GM21825 (cell line): ENCODE data around the gene LEMD2.

Experiments
- ATAC-seq: cut with Tn5 transposase; IDR thresholded peaks from one replicate; pipeline ENCODE4 v1.9.1; 2021; ENCODE audit warnings: mild to moderate bottlenecking, moderate library complexity; ENCODE audit not compliant: unreplicated experiment

The LEMD2 gene

DNA sequence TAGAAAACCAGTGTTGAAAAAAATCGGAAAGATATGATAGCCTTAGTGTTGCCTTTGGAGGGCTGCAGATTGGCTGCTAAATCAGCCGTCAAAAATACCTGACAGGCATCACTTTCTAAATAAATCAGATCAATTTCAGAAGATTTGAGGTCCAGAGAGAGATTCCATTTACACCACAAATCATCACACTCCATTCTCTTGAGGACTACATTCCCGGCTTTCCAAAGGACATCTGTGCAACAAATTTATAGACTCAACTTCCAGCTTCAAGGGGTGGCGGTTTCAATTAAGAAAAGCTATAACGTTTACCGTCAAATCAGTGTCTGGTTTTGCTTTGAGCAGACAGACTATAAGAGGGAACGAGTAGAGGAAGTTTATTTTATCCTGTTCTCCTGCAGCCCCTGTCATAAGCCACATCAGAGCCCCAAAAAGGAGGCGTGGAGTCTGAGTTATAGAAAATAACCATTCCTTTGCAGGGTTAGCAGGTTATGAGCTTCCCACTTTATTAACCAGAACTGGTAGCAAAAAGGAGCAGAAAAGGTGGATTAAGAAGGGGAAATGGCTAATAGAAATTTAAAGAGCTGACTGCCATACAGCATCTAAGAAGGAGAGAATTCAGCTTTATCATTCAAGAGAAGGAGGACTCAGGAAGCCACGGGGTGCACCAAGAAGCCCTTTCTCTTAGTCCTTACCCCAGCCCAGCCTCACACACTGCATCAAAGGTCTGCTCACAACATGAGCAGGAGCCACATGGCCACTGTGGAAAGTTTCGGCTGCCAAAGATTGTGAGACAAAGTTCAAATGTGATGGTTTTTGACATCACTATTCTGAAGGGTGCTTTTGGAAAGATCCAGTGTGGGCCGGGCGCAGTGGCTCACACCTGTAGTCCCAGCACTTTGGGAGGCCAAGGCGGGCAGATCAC lies 64.6 kb downstream of the LEMD2 start:
- ATAC-seq = no peak

DNA sequence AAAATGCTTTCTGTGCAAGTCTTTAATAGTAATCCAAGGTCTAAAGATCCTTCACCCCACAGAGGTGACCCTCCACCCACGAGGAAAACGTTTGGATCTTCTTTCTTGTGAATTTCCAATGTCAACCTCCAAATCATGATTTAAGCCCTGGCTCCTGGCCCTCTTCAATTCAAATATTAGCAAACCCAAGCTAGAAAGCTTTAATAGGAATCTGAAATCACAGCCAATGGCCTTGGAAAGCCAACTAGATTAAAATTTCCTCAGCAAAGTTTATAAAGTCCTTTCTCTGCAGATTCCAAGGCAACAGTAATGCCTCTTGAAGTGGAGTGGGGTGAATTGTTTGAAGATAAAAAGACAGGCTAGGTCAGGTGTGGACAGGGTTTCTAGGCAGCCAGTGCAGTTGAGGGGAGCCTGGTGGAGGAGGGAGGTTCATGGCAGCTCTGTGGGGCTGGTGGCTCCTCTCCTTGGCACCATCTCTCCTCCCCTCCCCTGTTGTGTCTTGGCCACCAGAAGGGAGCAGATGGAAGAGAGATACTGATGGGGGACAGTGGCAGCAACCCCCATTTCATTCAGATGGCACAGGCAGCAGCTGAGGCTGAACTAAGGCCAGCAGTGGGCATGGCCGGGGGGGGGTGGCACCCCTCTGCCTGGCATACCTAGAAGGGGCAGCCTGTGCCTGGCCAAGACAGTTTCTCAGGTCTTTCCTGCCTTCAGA lies 65.4 kb downstream of the LEMD2 start:
- no peak for ATAC-seq

DNA sequence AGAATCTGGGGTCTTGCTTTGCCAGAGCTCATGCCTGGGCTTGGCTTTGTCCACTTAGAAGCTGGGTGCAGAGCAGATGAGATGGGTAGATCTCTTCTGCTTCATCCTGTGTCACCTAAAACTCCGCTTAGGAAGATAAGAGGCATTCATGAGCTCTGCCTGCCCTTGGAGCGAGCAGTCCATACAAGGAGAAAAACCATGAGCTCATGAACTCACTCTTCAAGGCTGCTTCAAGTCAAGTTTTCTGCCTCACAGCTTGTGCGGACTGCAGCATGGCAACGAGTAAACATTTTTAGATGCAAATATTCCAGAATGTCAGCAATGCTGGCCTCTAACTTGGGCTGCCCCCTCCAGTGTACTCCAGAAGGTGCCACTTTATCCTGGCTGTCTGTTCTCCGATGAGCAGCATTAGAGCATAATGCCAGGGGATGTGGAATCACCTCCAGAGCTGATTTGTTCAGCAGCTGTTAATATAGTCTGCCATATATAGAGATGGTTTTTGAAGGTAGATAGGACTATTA lies 66.8 kb downstream of the LEMD2 start:
- ATAC-seq = no peak

DNA sequence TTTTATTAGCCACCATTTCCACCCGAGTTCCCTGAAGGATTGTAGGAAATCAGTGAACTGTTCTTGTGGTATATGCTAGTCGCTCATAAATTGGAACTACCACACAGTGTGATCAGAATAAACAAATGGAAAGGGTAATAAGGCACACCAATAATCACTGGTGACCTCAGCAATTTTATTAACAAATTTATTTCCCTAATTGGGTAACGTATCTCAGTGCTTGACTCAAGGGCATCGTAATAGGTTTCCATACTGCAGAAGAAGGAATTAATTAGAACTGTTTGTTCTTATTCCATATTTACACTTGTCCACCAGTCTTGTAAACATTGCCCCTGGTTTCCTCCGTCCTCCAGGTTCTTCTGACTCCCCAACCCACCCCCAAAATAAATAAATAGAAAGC lies 67.4 kb downstream of the LEMD2 start:
- no peak for ATAC-seq
